ENCODE measurements around the gene FZR1.
"Not testable (repeated sequence)": the region's sequence is repeated elsewhere in the genome, so short reads cannot be mapped to it uniquely, and the experiment has no call there.

Gene FZR1

DNA sequence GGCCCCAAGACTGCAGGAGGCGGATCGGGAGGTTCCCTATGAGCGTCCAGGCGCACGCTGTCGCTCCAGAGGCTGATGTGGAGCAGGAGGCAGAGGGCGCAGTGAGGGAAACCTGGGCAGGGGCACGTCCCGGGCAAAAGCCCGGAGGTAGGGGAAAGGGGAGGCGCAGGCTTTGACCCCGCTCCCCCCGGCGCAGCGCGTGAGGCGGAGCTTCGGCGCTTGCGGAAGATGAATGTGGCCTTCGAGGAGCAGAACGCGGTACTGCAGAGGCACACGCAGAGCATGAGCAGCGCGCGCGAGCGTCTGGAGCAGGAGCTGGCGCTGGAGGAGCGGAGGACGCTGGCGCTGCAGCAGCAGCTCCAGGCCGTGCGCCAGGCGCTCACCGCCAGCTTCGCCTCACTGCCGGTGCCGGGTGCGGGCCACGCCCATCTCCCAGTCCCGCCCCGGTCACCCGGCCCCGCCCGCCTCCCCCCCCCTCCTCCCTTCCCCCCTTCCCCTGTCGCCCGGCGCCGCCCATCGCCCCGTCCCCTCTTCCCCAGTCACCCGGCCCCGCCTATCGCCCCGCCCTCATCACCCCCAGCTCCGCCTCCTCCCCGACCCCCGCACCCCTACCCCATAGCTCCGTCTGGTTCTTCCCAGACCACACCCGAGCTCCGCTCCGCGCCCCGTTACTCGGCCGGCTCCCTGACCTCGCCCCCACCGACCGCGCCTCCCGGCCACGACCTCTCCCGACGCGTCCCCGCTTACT lies 70.8 kb downstream of the FZR1 start:
- no peak for DNase-seq

DNA sequence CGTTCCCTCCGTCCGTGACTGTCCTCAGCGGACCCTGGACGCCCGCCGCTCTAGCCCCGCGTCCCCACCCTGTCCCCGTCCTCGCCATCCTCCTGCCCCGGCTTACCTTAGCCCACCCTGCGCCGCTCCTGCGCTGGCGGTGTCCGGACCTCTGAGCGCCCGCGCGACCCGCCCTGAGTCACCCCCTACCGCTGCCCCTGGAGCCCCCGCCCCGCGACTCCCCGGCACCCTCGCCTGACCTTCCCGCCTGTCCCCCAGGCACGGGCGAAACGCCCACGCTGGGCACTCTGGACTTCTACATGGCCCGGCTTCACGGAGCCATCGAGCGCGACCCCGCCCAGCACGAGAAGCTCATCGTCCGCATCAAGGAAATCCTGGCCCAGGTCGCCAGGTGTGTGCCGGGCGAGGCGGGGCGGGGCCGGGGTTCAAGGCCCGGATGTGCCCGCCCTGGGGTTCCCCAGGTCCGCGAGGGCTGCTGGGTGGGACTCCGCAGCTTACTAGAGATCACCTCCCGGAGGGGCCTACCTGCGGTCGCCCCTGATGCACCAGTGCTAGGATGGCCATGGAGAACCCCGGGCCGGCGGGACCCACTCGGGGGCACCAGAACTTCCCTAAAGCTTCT lies 71.7 kb downstream of the FZR1 start:
- DNase-seq, result no peak

DNA sequence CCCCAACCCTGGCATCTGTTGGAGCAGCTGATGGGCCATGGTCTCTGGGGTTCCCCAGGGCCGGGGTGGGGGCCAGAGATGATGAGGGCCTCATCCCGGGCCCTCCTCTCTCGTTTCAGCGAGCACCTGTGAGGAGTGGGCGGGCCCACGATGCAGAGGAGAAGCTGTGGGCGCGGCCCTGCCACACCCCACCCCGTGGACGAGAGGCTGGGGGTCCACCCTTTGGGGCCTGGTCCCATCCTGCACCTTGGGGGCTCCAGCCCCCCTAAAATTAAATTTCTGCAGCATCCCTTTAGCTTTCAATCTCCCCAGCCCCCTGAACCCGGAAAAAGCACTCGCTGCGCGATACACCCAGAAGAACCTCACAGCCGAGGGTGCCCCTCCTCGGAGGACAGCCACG lies 72.3 kb downstream of the FZR1 start:
- DNase-seq, result no peak

DNA sequence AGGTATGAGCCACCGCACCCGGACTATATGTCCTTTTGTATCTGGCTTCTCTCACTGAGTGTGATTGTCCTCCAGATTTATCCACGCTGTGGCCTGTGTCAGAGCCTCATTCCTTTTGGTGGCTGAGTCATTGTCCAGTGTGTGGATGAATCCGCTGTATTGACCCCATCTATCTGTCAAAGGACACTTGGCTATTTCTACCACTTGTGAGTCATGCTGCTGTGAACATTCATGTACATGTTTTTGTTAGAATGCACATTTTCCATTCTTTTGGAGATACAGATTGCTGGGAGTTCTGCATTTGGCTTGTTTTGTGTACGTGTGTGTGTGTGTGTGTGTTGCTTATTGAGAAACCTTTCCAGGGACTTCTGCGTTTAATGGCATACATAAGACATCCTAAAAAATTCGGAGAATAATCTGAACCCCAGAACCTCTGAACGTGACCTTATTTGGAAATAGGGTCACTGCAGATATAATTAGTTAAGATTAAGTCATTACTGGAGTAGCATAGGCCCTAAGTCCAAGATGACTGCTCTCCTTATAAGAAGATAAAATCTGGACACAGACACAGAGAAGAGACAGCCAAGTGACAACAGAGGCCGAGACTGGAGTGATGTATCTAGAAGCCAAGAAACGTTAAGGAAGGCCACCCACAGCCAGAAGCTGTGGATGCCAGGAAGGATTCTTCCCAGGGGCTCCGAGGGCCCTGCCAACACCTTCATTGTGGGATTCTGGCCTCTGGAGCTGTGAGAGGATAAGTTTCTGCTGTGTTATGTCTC lies 74.2 kb downstream of the FZR1 start:
- peak; percentile 30 for DNase-seq

DNA sequence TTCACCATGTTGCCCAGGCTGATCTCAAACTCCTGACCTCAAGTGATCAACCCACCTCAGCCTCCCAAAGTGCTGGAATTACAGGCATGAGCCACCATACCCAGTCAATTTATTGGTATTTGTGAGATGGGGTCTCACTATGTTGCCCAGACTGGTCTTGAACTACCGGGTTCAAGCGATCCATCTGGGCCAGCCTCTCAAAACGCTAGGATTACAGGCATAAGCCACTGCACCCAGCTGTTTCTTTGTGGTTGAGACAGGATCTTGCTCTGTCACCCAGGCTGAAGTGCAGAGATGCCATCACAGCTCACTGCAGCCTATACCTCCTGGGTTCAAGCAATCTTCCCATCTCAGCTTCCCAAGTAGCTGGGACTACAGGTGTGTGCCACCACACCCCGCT lies 75.7 kb downstream of the FZR1 start:
- DNase-seq, result peak; percentile 41

DNA sequence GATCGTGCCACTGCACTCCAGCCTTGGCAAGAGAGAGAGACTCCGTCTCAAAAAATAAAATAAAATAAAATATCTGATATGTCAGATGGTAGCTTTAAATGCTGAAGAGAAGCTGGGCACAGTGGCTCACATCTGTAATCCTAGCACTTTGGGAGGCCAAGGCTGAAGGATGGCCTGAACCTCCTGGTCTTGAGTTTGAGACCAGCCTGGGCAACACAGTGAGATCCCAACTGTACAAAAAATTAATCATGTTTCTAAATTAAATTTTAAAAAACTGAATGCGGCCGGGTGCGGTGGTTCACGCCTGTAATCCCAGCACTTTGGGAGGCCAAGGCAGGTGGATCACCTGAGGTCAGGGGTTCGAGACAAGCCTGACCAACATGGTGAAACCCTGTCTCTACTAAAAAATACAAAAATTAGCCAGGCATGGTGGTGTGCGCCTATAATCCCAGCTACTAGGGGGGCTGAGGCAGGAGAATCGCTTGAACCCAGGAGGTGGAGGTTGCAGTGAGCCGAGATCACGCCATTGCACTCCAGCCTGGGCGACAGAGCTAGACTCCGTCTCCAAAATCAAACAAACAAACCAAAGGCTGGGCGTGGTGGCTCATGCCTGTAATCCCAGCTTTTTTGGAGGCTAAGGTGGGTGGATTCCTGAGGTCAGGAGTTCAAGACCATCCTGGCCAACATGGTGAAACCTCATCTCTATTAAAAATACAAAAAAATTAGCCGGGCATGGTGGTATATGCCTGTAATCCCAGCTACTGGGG lies 78.1 kb downstream of the FZR1 start:
- DNase-seq, result not testable (repeated sequence)

DNA sequence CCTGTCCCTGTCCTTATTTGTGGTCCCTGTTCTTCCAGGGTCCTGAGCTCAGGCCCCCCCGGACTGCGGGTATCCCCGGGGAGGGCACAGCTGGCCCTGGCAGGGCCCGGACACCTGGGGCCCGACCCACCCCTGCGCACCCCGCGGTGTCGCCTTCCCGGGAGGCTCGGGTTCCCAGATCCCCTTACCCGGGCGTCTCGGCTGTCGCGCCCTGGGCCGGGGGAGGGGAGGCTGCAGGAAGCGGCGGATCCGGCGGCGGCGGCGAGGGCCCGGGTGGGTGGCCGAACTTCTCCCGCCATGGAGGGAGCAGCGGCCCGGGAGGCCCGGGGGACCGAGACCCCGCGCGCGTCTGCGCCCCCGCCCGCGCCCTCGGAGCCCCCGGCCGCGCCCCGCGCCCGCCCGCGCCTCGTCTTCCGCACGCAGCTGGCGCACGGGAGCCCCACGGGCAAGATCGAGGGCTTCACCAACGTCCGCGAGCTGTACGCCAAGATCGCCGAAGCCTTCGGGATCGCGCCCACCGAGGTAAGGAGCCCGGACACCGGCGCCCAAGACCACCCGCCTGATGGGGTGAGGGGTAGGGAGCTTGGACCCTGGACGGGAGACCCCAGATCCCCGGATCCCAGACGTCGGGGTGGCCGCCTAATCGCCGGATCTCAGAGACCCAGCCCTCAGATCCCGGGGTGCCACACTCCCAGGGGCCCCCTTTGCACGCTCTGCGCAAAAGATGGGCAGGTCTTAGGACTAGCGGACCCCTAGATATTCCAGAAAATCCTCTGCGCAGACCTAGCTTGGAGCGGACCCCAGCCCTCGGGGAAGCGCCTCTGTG lies 79.4 kb downstream of the FZR1 start, which contains the start of gene GIPC3:
TSS of gene GIPC3 (plus strand) at position 178 of the 826 bp plus-strand sequence. CDS start at position 298, 120 bp downstream.
- no peak for DNase-seq

DNA sequence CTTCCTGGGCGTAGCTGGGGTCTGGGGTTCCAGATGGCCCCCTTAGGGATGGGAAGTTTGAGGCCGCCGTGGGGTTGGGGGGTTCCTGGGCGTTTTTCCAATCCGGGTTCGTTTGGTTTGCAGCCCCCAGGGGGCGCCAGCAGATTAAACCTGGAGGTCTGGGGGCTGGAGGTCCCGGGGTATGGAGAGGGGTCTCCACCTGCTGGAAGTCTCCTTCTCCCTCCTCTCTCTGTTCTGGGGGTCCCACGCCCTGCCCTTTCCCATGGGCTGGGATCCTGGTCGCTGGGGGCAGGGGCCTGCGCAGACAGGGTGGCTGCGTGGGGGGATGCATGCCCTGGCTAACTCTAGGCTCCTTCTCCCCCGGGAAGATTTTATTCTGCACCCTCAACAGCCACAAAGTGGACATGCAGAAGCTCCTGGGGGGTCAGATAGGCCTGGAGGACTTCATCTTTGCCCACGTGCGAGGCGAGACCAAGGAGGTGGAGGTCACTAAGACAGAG lies 80.1 kb downstream of the FZR1 start:
- DNase-seq, result no peak

DNA sequence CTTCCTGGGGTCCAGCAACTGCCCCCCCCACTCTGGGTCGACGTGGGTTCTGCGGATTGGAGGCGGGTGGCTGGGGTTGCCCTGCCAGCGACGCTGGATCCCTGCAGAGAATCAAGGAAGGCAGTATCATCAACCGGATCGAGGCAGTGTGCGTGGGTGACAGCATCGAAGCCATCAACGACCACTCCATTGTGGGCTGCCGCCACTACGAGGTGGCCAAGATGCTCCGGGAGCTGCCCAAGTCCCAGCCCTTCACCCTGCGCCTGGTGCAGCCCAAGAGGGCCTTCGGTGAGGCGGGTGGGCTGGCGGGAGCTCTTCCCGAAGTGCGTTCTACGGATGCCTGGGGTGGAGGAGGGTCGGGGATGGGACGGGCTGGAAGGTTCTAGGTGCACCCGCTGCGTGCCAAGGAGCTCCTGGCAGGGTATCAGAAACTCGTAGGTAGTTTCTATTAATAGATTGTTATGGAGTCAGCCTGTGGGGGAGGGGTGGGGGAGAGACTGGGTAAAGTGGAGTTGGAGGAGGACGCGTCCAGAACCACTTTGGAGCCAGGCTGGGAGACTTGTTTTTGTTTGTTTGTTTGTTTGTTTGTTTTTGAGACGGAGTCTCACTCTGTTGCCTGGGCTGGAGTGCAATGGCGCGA lies 80.7 kb downstream of the FZR1 start:
- DNase-seq, result no peak
